Measurements from ENCODE around the gene RAB7A. TPM values are rescaled to one million over a fixed set of nuclear protein-coding genes. Genes with fewer than 3 reads are reported as not detected.

RAB7A gene
- total and polyA plus RNA-seq, 2 of the 13 experiments (the other 11 are each of a cell fraction or from before 2014, with no cell fraction given), result 26.5 to 182 TPM

DNA sequence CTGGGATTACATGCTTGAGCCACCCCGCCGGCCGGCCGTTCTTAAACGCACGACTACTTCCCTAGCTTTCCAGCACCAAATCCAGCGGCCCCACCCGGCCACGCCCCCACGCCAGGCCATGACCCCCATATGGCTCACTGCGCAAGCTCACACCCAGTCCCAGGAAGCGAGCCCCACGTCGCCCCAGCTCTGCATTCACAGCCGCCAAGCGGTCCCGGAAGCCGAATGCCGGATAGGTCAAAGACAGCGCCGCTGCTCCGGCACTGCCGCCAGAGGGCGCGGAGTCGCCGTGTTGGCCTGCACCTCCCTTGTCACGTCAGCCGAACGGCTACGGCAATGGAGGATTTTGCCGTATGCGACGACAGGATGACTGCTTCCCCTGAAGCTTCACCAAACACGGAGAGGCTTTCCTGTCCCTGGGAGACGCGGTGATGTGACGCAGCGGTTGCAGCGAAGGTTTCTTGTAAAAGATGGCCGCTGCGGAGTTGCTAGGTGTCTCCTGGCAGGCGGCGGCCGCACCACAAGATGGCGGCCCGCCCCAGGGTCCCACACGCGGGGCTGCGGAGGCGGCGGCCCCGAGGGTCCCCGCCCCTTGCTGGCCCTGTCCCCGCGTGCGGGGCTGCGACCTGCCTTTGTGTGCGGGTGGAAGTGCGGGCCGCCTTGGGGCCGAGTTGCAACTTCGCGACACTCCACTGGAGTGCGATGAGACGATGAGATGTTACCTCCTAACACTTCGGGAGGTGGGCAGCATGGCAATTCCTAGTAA lies 45.2 kb upstream of the RAB7A start (continued):
- TF ChIP-seq, protein P1, sequence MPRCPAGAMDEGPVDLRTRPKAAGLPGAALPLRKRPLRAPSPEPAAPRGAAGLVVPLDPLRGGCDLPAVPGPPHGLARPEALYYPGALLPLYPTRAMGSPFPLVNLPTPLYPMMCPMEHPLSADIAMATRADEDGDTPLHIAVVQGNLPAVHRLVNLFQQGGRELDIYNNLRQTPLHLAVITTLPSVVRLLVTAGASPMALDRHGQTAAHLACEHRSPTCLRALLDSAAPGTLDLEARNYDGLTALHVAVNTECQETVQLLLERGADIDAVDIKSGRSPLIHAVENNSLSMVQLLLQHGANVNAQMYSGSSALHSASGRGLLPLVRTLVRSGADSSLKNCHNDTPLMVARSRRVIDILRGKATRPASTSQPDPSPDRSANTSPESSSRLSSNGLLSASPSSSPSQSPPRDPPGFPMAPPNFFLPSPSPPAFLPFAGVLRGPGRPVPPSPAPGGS (CRISPR knock-in tag; IDR thresholded peaks at IDR 0.05), result peak; percentile 96
- TF ChIP-seq MATR3 (CRISPR knock-in tag; IDR thresholded peaks at IDR 0.05) (no peak), SP5 (CRISPR knock-in tag; IDR thresholded peaks at IDR 0.05; ENCODE audit: borderline replicate concordance, low read depth) (peak; percentile 82), PHF8 (CRISPR knock-in tag; IDR thresholded peaks at IDR 0.05) (peak; percentile 93), SNRNP70 (IDR thresholded peaks at IDR 0.05; ENCODE audit: low read depth, low read length) (no peak), ZNF547 (CRISPR knock-in tag; IDR thresholded peaks at IDR 0.05) (peak; percentile 96), ZNF782 (CRISPR knock-in tag; IDR thresholded peaks at IDR 0.05; ENCODE audit: borderline replicate concordance) (peak; percentile 91; the same call in 1 of the 2 replicates), RORA (CRISPR knock-in tag; IDR thresholded peaks at IDR 0.05) (no peak), PITX1 (CRISPR knock-in tag; IDR thresholded peaks at IDR 0.05) (peak; percentile 81), FOSL2 (CRISPR knock-in tag; IDR thresholded peaks at IDR 0.05) (peak; percentile 49; the same call in 1 of the 2 replicates), REL (CRISPR knock-in tag; conservative IDR thresholded peaks at IDR 0.05) (no peak; the same call in 1 of the 2 replicates), KAT8 (CRISPR knock-in tag; IDR thresholded peaks at IDR 0.05) (peak; percentile 96), NR3C1 (CRISPR knock-in tag; IDR thresholded peaks at IDR 0.05) (no peak), NR2F6 (IDR thresholded peaks at IDR 0.05) (peak; percentile 62; the same call in 1 of the 2 replicates), NR2F6 (CRISPR knock-in tag; IDR thresholded peaks at IDR 0.05) (peak; percentile 83), BRCA1 (CRISPR knock-in tag; IDR thresholded peaks at IDR 0.05) (0 out of 2 replicates have a peak, but pooled peaks have one; percentile 18), ZNF432 (CRISPR knock-in tag; IDR thresholded peaks at IDR 0.05; ENCODE audit: borderline replicate concordance) (no peak)
- TF ChIP-seq, protein P2, sequence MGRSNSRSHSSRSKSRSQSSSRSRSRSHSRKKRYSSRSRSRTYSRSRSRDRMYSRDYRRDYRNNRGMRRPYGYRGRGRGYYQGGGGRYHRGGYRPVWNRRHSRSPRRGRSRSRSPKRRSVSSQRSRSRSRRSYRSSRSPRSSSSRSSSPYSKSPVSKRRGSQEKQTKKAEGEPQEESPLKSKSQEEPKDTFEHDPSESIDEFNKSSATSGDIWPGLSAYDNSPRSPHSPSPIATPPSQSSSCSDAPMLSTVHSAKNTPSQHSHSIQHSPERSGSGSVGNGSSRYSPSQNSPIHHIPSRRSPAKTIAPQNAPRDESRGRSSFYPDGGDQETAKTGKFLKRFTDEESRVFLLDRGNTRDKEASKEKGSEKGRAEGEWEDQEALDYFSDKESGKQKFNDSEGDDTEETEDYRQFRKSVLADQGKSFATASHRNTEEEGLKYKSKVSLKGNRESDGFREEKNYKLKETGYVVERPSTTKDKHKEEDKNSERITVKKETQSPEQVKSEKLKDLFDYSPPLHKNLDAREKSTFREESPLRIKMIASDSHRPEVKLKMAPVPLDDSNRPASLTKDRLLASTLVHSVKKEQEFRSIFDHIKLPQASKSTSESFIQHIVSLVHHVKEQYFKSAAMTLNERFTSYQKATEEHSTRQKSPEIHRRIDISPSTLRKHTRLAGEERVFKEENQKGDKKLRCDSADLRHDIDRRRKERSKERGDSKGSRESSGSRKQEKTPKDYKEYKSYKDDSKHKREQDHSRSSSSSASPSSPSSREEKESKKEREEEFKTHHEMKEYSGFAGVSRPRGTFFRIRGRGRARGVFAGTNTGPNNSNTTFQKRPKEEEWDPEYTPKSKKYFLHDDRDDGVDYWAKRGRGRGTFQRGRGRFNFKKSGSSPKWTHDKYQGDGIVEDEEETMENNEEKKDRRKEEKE (IDR thresholded peaks at IDR 0.05), result no peak
- TF ChIP-seq, protein P3, sequence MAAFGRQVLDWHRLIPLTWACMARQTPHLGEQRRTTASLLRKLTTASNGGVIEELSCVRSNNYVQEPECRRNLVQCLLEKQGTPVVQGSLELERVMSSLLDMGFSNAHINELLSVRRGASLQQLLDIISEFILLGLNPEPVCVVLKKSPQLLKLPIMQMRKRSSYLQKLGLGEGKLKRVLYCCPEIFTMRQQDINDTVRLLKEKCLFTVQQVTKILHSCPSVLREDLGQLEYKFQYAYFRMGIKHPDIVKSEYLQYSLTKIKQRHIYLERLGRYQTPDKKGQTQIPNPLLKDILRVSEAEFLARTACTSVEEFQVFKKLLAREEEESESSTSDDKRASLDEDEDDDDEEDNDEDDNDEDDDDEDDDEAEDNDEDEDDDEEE (CRISPR knock-in tag; IDR thresholded peaks at IDR 0.05), result peak; percentile 81; the same call in 1 of the 2 replicates
- TF ChIP-seq, protein P4, sequence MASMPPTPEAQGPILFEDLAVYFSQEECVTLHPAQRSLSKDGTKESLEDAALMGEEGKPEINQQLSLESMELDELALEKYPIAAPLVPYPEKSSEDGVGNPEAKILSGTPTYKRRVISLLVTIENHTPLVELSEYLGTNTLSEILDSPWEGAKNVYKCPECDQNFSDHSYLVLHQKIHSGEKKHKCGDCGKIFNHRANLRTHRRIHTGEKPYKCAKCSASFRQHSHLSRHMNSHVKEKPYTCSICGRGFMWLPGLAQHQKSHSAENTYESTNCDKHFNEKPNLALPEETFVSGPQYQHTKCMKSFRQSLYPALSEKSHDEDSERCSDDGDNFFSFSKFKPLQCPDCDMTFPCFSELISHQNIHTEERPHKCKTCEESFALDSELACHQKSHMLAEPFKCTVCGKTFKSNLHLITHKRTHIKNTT (CRISPR knock-in tag; IDR thresholded peaks at IDR 0.05), result no peak
- TF ChIP-seq, protein P5, sequence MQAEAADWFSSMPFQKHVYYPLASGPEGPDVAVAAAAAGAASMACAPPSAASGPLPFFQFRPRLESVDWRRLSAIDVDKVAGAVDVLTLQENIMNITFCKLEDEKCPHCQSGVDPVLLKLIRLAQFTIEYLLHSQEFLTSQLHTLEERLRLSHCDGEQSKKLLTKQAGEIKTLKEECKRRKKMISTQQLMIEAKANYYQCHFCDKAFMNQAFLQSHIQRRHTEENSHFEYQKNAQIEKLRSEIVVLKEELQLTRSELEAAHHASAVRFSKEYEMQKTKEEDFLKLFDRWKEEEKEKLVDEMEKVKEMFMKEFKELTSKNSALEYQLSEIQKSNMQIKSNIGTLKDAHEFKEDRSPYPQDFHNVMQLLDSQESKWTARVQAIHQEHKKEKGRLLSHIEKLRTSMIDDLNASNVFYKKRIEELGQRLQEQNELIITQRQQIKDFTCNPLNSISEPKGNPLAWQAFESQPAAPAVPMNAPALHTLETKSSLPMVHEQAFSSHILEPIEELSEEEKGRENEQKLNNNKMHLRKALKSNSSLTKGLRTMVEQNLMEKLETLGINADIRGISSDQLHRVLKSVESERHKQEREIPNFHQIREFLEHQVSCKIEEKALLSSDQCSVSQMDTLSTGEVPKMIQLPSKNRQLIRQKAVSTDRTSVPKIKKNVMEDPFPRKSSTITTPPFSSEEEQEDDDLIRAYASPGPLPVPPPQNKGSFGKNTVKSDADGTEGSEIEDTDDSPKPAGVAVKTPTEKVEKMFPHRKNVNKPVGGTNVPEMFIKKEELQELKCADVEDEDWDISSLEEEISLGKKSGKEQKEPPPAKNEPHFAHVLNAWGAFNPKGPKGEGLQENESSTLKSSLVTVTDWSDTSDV (CRISPR knock-in tag; IDR thresholded peaks at IDR 0.05), result peak; percentile 86; the same call in 1 of the 2 replicates
